Panc1 (cell line): ENCODE measurements around the gene ZNF396. TPM values are rescaled to one million over a fixed set of nuclear protein-coding genes. Genes with fewer than 3 reads are reported as not detected.

Experiments used
- ATAC-seq: fragments of 200-7000 bp; cut with Tn5 transposase; 2 replicates; pipeline ENCODE4 v1.9.1; 2020; ENCODE audit warnings: mild to moderate bottlenecking, moderate library complexity
- BruUV-seq: library from RNA; stranded (reverse); fragments of 400-500 nt; replicated peaks from 2 replicates; lab custom pipeline; 2021; lab: Mats Ljungman, UMichigan
- CTCF ChIA-PET: fragments of 300-600 bp; sonication (Branson Sonifier 250); formaldehyde crosslinking; loops from one replicate; lab custom pipeline; 2022; ENCODE audit warnings: antibody characterized with exemption; lab: Charles Lee
- POLR2A ChIA-PET: fragments of 300-600 bp; sonication (Branson Sonifier 250); formaldehyde crosslinking; loops from one replicate; lab custom pipeline; 2022; ENCODE audit warnings: antibody characterized with exemption; lab: Charles Lee
- DNase-seq: peaks from one replicate; pipeline ENCODE4 v3.0.0-alpha.2; 2010; ENCODE audit warnings: low read depth, low spot score
- H3K27ac ChIP-seq: 2 replicates; pipeline ENCODE4 v1.5.1; 2011; ENCODE audit warnings: mild to moderate bottlenecking, low read length, inconsistent platforms
- H3K27me3 ChIP-seq: fragments of 200-500 bp; sonication (Bioruptor generic); 2 replicates; pipeline ENCODE4 v1.6.0; 2014; ENCODE audit warnings: low read length, inconsistent platforms; ENCODE audit not compliant: control insufficient read depth, insufficient read depth
- H3K36me3 ChIP-seq: fragments of 200-500 bp; sonication (Bioruptor generic); 2 replicates; pipeline ENCODE4 v1.5.1; 2014; ENCODE audit warnings: inconsistent platforms, mild to moderate bottlenecking, low read length, moderate library complexity; ENCODE audit not compliant: control insufficient read depth, insufficient read depth
- H3K4me1 ChIP-seq: 2 replicates; pipeline ENCODE4 v1.5.1; 2011; ENCODE audit warnings: inconsistent platforms, mild to moderate bottlenecking, low read length, moderate library complexity; ENCODE audit not compliant: control insufficient read depth, insufficient read depth
- H3K4me3 ChIP-seq, 2 experiments: 2 replicates each; pipeline ENCODE4 v1.5.1; 2011 to 2012; ENCODE audit warnings: low read depth in 2 of 2, low read length in 2 of 2, mild to moderate bottlenecking in 2 of 2, inconsistent platforms in 1 of 2, moderate library complexity in 1 of 2
- H3K9me3 ChIP-seq: fragments of 200-500 bp; sonication (Bioruptor generic); 2 replicates; pipeline ENCODE4 v1.5.1; 2014; ENCODE audit warnings: low read depth, mild to moderate bottlenecking, inconsistent platforms, low read length, moderate library complexity; ENCODE audit not compliant: control insufficient read depth, insufficient read depth
- POLR2AphosphoS5 ChIP-seq: IDR thresholded peaks from 2 replicates; pipeline ENCODE4 v1.6.1; 2012; ENCODE audit warnings: mild to moderate bottlenecking, low read depth, low read length, moderate library complexity
- REST ChIP-seq, 2 experiments: IDR thresholded peaks; 2 replicates each; pipeline ENCODE4 v1.6.1; 2011 to 2012; ENCODE audit warnings: low read depth in 2 of 2, control low read depth in 1 of 2, low read length in 1 of 2, mild to moderate bottlenecking in 1 of 2, moderate library complexity in 1 of 2; ENCODE audit not compliant: insufficient read depth in 1 of 2
- SIN3A ChIP-seq: IDR thresholded peaks from 2 replicates; pipeline ENCODE4 v1.6.1; 2012; ENCODE audit warnings: low read depth, mild to moderate bottlenecking, low read length, moderate library complexity, borderline replicate concordance; ENCODE audit not compliant: insufficient read depth
- TCF7L2 ChIP-seq: IDR thresholded peaks from 2 replicates; pipeline ENCODE4 v1.6.1; 2011; ENCODE audit warnings: mild to moderate bottlenecking, low read depth, low read length, inconsistent platforms
- in situ Hi-C: cut with HindIII; loops from 2 replicates; pipeline ENCODE4 v1.10.0; 2016; ENCODE audit warnings: low sequenced_read_pairs, low pct_unique_long_range_greater_than_20kb
- intact Hi-C: fragments of 100-400 bp; cut with micrococcal nuclease; formaldehyde crosslinking; loops from one replicate; pipeline ENCODE4 v1.10.0; 2022; ENCODE audit not compliant: unreplicated experiment
- total RNA-seq: library from RNA; stranded (reverse); gene quantifications from one replicate; pipeline ENCODE4 v1.2.1, GENCODE V29; 2021; ENCODE audit not compliant: unreplicated experiment
- TF ChIP-seq, protein P1 (sequence below): fragments of 450-650 bp; IDR thresholded peaks from 2 replicates; pipeline ENCODE4 v1.5.1; 2017; ENCODE audit warnings: mild to moderate bottlenecking

Gene ZNF396
- total RNA-seq, 1 experiment from 2014 or later, result 2.8 TPM

- ChIA-PET CTCF (interaction anchor here (1.2 kb wide), 1 partner anchor 9 kb away, joined by 14 read pairs; no protein-coding TSS in a partner anchor), POLR2A (interaction anchor here (0.5 to 0.8 kb wide), 3 partner anchors 10 to 488 kb away, joined by 3 to 6 read pairs (median 4); no protein-coding TSS in a partner anchor)
- Histone ChIP-seq H3K4me1 (no peaks in the 10 kb centered on the region; the same call in 1 of the 2 replicates), H3K27me3 (no peaks in the 10 kb centered on the region), H3K9me3 (peaks cover 4% of the 10 kb centered on the region; the same call in 1 of the 2 replicates), H3K36me3 (no peaks in the 10 kb centered on the region), H3K27ac (no peak overlapping the region), H3K4me3 (peak overlapping the region in 1 of 2 experiments; percentile 34; a peak in 1 of 4 replicates)
- DNase-seq (peak; percentile 59), ATAC-seq (peak; percentile 99)
- intact Hi-C loops (no loop called here), in situ Hi-C loops (no loop called here)
- BruUV-seq, result no TSS peak
- TF ChIP-seq, protein P1, sequence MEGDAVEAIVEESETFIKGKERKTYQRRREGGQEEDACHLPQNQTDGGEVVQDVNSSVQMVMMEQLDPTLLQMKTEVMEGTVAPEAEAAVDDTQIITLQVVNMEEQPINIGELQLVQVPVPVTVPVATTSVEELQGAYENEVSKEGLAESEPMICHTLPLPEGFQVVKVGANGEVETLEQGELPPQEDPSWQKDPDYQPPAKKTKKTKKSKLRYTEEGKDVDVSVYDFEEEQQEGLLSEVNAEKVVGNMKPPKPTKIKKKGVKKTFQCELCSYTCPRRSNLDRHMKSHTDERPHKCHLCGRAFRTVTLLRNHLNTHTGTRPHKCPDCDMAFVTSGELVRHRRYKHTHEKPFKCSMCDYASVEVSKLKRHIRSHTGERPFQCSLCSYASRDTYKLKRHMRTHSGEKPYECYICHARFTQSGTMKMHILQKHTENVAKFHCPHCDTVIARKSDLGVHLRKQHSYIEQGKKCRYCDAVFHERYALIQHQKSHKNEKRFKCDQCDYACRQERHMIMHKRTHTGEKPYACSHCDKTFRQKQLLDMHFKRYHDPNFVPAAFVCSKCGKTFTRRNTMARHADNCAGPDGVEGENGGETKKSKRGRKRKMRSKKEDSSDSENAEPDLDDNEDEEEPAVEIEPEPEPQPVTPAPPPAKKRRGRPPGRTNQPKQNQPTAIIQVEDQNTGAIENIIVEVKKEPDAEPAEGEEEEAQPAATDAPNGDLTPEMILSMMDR, result peak; percentile 78
- TF ChIP-seq REST (IDR thresholded peaks at IDR 0.05; ENCODE audit: insufficient read depth in 1 of 2, low read depth in 2 of 2, low read length in 1 of 2), result no peak
Measured at GRCh38 chr18:35355140-35355618, 22.0 kb downstream of the ZNF396 start.

DNA sequence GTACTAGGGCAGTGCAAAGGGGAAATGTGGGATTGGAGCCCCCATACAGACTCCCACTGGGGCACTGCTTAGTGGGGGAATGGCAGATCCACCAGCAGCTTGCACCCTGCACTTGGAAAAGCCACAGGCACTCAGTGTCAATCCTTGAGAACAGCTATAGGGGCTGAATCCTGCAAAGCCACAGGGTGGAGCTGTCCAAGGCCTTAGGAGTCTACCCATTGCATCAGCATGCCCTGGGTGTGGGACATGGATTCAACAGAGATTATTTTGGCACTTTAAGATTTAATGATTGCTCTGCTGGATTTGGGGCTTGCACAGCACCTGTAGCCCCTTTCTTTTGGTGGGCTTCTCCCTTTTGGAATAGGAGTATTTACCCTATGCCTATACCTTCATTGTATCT is 24.4 kb downstream of the ZNF396 start:
- intact Hi-C loops, result no loop called here
- no TSS peak for BruUV-seq
- Histone ChIP-seq H3K36me3 (no peaks in the 10 kb centered on the region), H3K9me3 (peaks cover 4% of the 10 kb centered on the region; the same call in 1 of the 2 replicates), H3K4me1 (no peaks in the 10 kb centered on the region; the same call in 1 of the 2 replicates), H3K27ac (no peak overlapping the region), H3K4me3 (no peak overlapping the region), H3K27me3 (no peaks in the 10 kb centered on the region)
- ATAC-seq, result no peak
- DNase-seq, result no peak
- CTCF ChIA-PET, result no interaction called here
- in situ Hi-C loops, result no loop called here
- TF ChIP-seq POLR2AphosphoS5 (no peak), SIN3A (no peak), TCF7L2 (no peak), REST (IDR thresholded peaks at IDR 0.05; ENCODE audit: insufficient read depth in 1 of 2, low read depth in 2 of 2, low read length in 1 of 2) (no peak)
- TF ChIP-seq, protein P1, result no peak
- POLR2A ChIA-PET, result no interaction called here
